ENCODE measurements around the gene SCN5A. TPM values are rescaled to one million over a fixed set of nuclear protein-coding genes. Genes with fewer than 3 reads are reported as not detected.

Gene SCN5A
- total RNA-seq, 4 donors from 2014 or later: 0.39 to 0.42 TPM; not detected in 2

GRCh38 chr3:38689774-38690173, 40.3 kb upstream of the SCN5A start:
- WGBS, 2 donors: 88% methylated on average over 3 of the region's 3 CpGs
- TF ChIP-seq POLR2A (IDR thresholded peaks at IDR 0.05) (no peak), CTCF (IDR thresholded peaks at IDR 0.05) (no peak)

GRCh38 chr3:38689346-38689745, 39.9 kb upstream of the SCN5A start:
- intact Hi-C loops (cut with DNase I; ENCODE audit: low total_unique reads): no loop called here
- TF ChIP-seq CTCF (IDR thresholded peaks at IDR 0.05): no peak
- TF ChIP-seq POLR2A (IDR thresholded peaks at IDR 0.05): no peak
- H3K4me3 ChIP-seq (ENCODE audit: low read depth, poor library complexity, severe bottlenecking): no peak overlapping the region
- no peak for DNase-seq (ENCODE audit: low spot score in 2 of 2)
- 89 to 96% methylated on average over 4 of the region's 4 CpGs for WGBS, 2 donors

More at GRCh38 chr3:38689774-38690173, 40.3 kb upstream of the SCN5A start:
- H3K4me3 ChIP-seq (ENCODE audit: low read depth, poor library complexity, severe bottlenecking): no peak overlapping the region
- DNase-seq (ENCODE audit: low spot score in 2 of 2): no peak
- intact Hi-C loops (cut with DNase I; ENCODE audit: low total_unique reads): no loop called here

GRCh38 chr3:38687321-38687720, 37.8 kb upstream of the SCN5A start:
- intact Hi-C loops (cut with DNase I; ENCODE audit: low total_unique reads): no loop called here
- WGBS, 2 donors: 54 to 65% methylated on average over 2 of the region's 2 CpGs
- TF ChIP-seq CTCF (IDR thresholded peaks at IDR 0.05) (no peak), POLR2A (IDR thresholded peaks at IDR 0.05) (no peak)
- no peak for DNase-seq (ENCODE audit: low spot score in 2 of 2)
- no peak overlapping the region for H3K4me3 ChIP-seq (ENCODE audit: low read depth, poor library complexity, severe bottlenecking)

- no peak overlapping the region for H3K4me3 ChIP-seq (ENCODE audit: low read depth, poor library complexity, severe bottlenecking)
- no peak for DNase-seq (ENCODE audit: low spot score in 2 of 2)
- intact Hi-C loops (cut with DNase I; ENCODE audit: low total_unique reads): no loop called here
- TF ChIP-seq CTCF (IDR thresholded peaks at IDR 0.05) (no peak), POLR2A (IDR thresholded peaks at IDR 0.05) (no peak)
- WGBS, 2 donors: 35 to 45% methylated on average over 5 of the region's 5 CpGs
These were observed 35.1 kb upstream of the SCN5A start for GRCh38 chr3:38684546-38684945.

- DNase-seq (ENCODE audit: low spot score in 2 of 2): no peak
- no peak overlapping the region for H3K4me3 ChIP-seq (ENCODE audit: low read depth, poor library complexity, severe bottlenecking)
- WGBS, 2 donors: 31 to 36% methylated on average over 4 of the region's 4 CpGs
- TF ChIP-seq POLR2A (IDR thresholded peaks at IDR 0.05) (no peak), CTCF (IDR thresholded peaks at IDR 0.05) (no peak)
- intact Hi-C loops (cut with DNase I; ENCODE audit: low total_unique reads): no loop called here
These were observed 20.2 kb upstream of the SCN5A start for GRCh38 chr3:38669668-38670067.

GRCh38 chr3:38662544-38662943, 13.1 kb upstream of the SCN5A start:
- DNase-seq (ENCODE audit: low spot score in 2 of 2): no peak
- intact Hi-C loops (cut with DNase I; ENCODE audit: low total_unique reads): no loop called here
- TF ChIP-seq POLR2A (IDR thresholded peaks at IDR 0.05) (no peak), CTCF (IDR thresholded peaks at IDR 0.05) (no peak)
- 57 to 63% methylated on average over 4 of the region's 4 CpGs for WGBS, 2 donors
- H3K4me3 ChIP-seq (ENCODE audit: low read depth, poor library complexity, severe bottlenecking): no peak overlapping the region
